ENCODE measurements around the gene GRIA4.
A peak's percentile ranks its signal among the peaks of the same experiment; 100 is the strongest.

GRIA4 gene

GRCh38 chr11:105789579-105790420 is 179.9 kb downstream of the GRIA4 start:
- no peak for DNase-seq (ENCODE audit: low read depth)

- no peak for DNase-seq (ENCODE audit: low read depth)
These were observed 181.0 kb downstream of the GRIA4 start for GRCh38 chr11:105790840-105791239.

- DNase-seq (ENCODE audit: low read depth) = no peak
These were observed 183.2 kb downstream of the GRIA4 start for GRCh38 chr11:105793092-105793491.

GRCh38 chr11:105799263-105799662 is 189.4 kb downstream of the GRIA4 start:
- no peak for DNase-seq (ENCODE audit: low read depth)

GRCh38 chr11:105799728-105800462 is 190.0 kb downstream of the GRIA4 start:
- no peak for DNase-seq (ENCODE audit: low read depth)

GRCh38 chr11:105802390-105802789 is 192.5 kb downstream of the GRIA4 start:
- no peak for DNase-seq (ENCODE audit: low read depth)

GRCh38 chr11:105811242-105811641 is 201.4 kb downstream of the GRIA4 start:
- no peak for DNase-seq (ENCODE audit: low read depth)

GRCh38 chr11:105821372-105821771 is 211.5 kb downstream of the GRIA4 start:
- no peak for DNase-seq (ENCODE audit: low read depth)

- no peak for DNase-seq (ENCODE audit: low read depth)
These were observed 211.9 kb downstream of the GRIA4 start for GRCh38 chr11:105821781-105822180.

GRCh38 chr11:105823495-105824033 is 213.7 kb downstream of the GRIA4 start:
- DNase-seq (ENCODE audit: low read depth) = no peak

- no peak for DNase-seq (ENCODE audit: low read depth)
These were observed 214.7 kb downstream of the GRIA4 start for GRCh38 chr11:105824457-105825013.

GRCh38 chr11:105825141-105825540 is 215.3 kb downstream of the GRIA4 start:
- no peak for DNase-seq (ENCODE audit: low read depth)

GRCh38 chr11:105827906-105828305 is 218.0 kb downstream of the GRIA4 start:
- DNase-seq (ENCODE audit: low read depth) = no peak

GRCh38 chr11:105829084-105829483 is 219.2 kb downstream of the GRIA4 start:
- no peak for DNase-seq (ENCODE audit: low read depth)

- no peak for DNase-seq (ENCODE audit: low read depth)
These were observed 224.6 kb downstream of the GRIA4 start for GRCh38 chr11:105834461-105834860.

- peak; percentile 74 for DNase-seq (ENCODE audit: low read depth)
These were observed 229.0 kb downstream of the GRIA4 start for GRCh38 chr11:105838668-105839384.

GRCh38 chr11:105840391-105840790 is 230.5 kb downstream of the GRIA4 start:
- no peak for DNase-seq (ENCODE audit: low read depth)

- DNase-seq (ENCODE audit: low read depth) = no peak
These were observed 242.5 kb downstream of the GRIA4 start for GRCh38 chr11:105852403-105852802.

- no peak for DNase-seq (ENCODE audit: low read depth)
These were observed 244.4 kb downstream of the GRIA4 start for GRCh38 chr11:105854269-105854668.

- DNase-seq (ENCODE audit: low read depth) = peak; percentile 9
These were observed 247.1 kb downstream of the GRIA4 start for GRCh38 chr11:105856954-105857353.

- no peak for DNase-seq (ENCODE audit: low read depth)
These were observed 247.9 kb downstream of the GRIA4 start for GRCh38 chr11:105857728-105858127.

GRCh38 chr11:105858841-105859240 is 249.0 kb downstream of the GRIA4 start:
- DNase-seq (ENCODE audit: low read depth) = no peak
